A549 (cell line): ENCODE measurements around the gene FBXO7. TPM values are rescaled to one million over a fixed set of nuclear protein-coding genes. Genes with fewer than 3 reads are reported as not detected.

ENCODE experiments used
- ATAC-seq, 2 experiments: fragments of 200-7000 bp in 1 of 2; fragments of >200 bp in 1 of 2; cut with Nextera tagmentation in 1 of 2; cut with Tn5 transposase in 1 of 2; 3 replicates each; pipeline versions ENCODE4 v1.8.0 to v1.9.1; 2018 to 2020; ENCODE audit warnings: mild to moderate bottlenecking in 1 of 2, moderate library complexity in 1 of 2
- CTCF ChIA-PET: fragments of 300-600 bp; sonication (Branson Sonifier 250); formaldehyde crosslinking; extraction: SDS; loops from one replicate; lab custom pipeline; 2021; ENCODE audit warnings: antibody characterized with exemption, inconsistent platforms; lab: Yijun Ruan, JAX
- POLR2A ChIA-PET: fragments of 350-600 bp; formaldehyde crosslinking; extraction: SDS; loops from one replicate; lab custom pipeline; 2021; ENCODE audit warnings: antibody characterized with exemption, inconsistent platforms; lab: Yijun Ruan, JAX
- DNase-seq, 2 experiments: peaks; one replicate each; pipeline versions ENCODE4 v3.0.0 to v3.0.0-alpha.2; 2011 to 2016; ENCODE audit warnings: low read depth in 1 of 2, low spot score in 1 of 2
- FAIRE-seq: peaks from 2 replicates; lab custom pipeline; 2011; peaks lifted over from hg19 to GRCh38; lab: Jason Lieb, UNC
- H3K27ac ChIP-seq, 2 experiments: fragments of >200 bp; sonication (Bioruptor Twin); formaldehyde crosslinking; 3 replicates each; pipeline ENCODE4 v1.5.1; 2016 to 2017
- H3K4me1 ChIP-seq: fragments of >200 bp; sonication (Bioruptor Twin); formaldehyde crosslinking; 3 replicates; pipeline ENCODE4 v1.6.1; 2016
- H3K4me2 ChIP-seq: fragments of >200 bp; sonication (Bioruptor Twin); formaldehyde crosslinking; 3 replicates; pipeline ENCODE4 v1.6.1; 2016
- H3K4me3 ChIP-seq: fragments of >200 bp; sonication (Bioruptor Twin); formaldehyde crosslinking; 3 replicates; pipeline ENCODE4 v1.5.1; 2016
- H3K9me3 ChIP-seq: fragments of >200 bp; sonication (Bioruptor Twin); formaldehyde crosslinking; 3 replicates; pipeline ENCODE4 v1.6.1; 2016
- CEBPB ChIP-seq, 2 experiments: fragments of >200 bp in 1 of 2; sonication (Bioruptor Twin) in 1 of 2; formaldehyde crosslinking in 1 of 2; IDR thresholded peaks; 2 replicates each; pipeline ENCODE4 v1.6.1; 2012 to 2016
- CHD4 ChIP-seq: fragments of 200-600 bp; sonication (generic); IDR thresholded peaks from 2 replicates; pipeline ENCODE4 v1.6.1; 2016; ENCODE audit warnings: antibody characterized with exemption, mild to moderate bottlenecking, borderline replicate concordance
- ESRRA ChIP-seq: fragments of 150-350 bp; IDR thresholded peaks from 2 replicates; pipeline ENCODE4 v1.6.1; 2014; ENCODE audit warnings: mild to moderate bottlenecking, low read length, borderline replicate concordance
- FOXS1 ChIP-seq: fragments of 250-450 bp; sonication (Bioruptor Pico); IDR thresholded peaks from 2 replicates; pipeline ENCODE4 v1.5.0; 2020; ENCODE audit warnings: mild to moderate bottlenecking, moderate library complexity
- GATA3 ChIP-seq: IDR thresholded peaks from 2 replicates; pipeline ENCODE4 v1.6.1; 2012; ENCODE audit warnings: borderline replicate concordance
- MAFK ChIP-seq: fragments of 450-650 bp; IDR thresholded peaks from 2 replicates; pipeline ENCODE4 v1.6.1; 2014; ENCODE audit not compliant: partially characterized antibody
- MAZ ChIP-seq: fragments of 150-350 bp; IDR thresholded peaks from 2 replicates; pipeline ENCODE4 v1.6.1; 2014; ENCODE audit warnings: antibody characterized with exemption, low read depth, low read length, borderline replicate concordance
- NPAS2 ChIP-seq: fragments of 250-450 bp; sonication (Bioruptor Pico); IDR thresholded peaks from 2 replicates; pipeline ENCODE4 v1.8.0; 2022; ENCODE audit warnings: mild to moderate bottlenecking, moderate library complexity, borderline replicate concordance
- NR3C1 ChIP-seq: fragments of >200 bp; sonication (Bioruptor Twin); formaldehyde crosslinking; IDR thresholded peaks from 3 replicates; pipeline ENCODE4 v1.6.1; 2017
- PHF8 ChIP-seq: fragments of 200-600 bp; sonication (generic); IDR thresholded peaks from 2 replicates; pipeline ENCODE4 v1.6.1; 2016; ENCODE audit warnings: low read depth, mild to moderate bottlenecking, antibody characterized with exemption, moderate library complexity, borderline replicate concordance
- POLR2A ChIP-seq: IDR thresholded peaks from 2 replicates; pipeline ENCODE4 v1.6.1; 2012; ENCODE audit warnings: mild to moderate bottlenecking, low read length
- RCOR1 ChIP-seq: fragments of 150-350 bp; IDR thresholded peaks from 2 replicates; pipeline ENCODE4 v1.6.1; 2014; ENCODE audit warnings: antibody characterized with exemption, low read length, low read depth
- RNF2 ChIP-seq: fragments of 200-600 bp; sonication (generic); IDR thresholded peaks from 2 replicates; pipeline ENCODE4 v1.6.1; 2016; ENCODE audit warnings: low read depth, mild to moderate bottlenecking, antibody characterized with exemption, moderate library complexity, borderline replicate concordance
- SMC3 ChIP-seq: fragments of >200 bp; sonication (Bioruptor Twin); formaldehyde crosslinking; IDR thresholded peaks from 3 replicates; pipeline ENCODE4 v1.6.1; 2018; ENCODE audit warnings: inconsistent platforms
- USF2 ChIP-seq: fragments of 450-650 bp; IDR thresholded peaks from 2 replicates; pipeline ENCODE4 v1.6.1; 2014; ENCODE audit warnings: antibody characterized with exemption
- ZC3H11A ChIP-seq: fragments of 450-650 bp; IDR thresholded peaks from 2 replicates; pipeline ENCODE4 v1.6.1; 2014; ENCODE audit warnings: antibody characterized with exemption, mild to moderate bottlenecking
- ZNF302 ChIP-seq: fragments of 250-450 bp; sonication (Bioruptor Pico); IDR thresholded peaks from 2 replicates; pipeline ENCODE4 v1.9.0; 2021; ENCODE audit warnings: inconsistent platforms, mild to moderate bottlenecking, moderate library complexity
- WGBS: methylation state at CpG from one replicate; pipeline ENCODE4 v1.1.6; 2017; ENCODE audit errors: missing lambda C conversion rate; 5-methylcytosine and 5-hydroxymethylcytosine counted together
- polyA plus RNA-seq, 4 experiments: library from polyadenylated mRNA; depleted of rRNA in 3 of 4; stranded (reverse); fragments of >200 nt; fragmentation: RNase III in 1 of 4; extraction: RNeasy Plus Mini Kit Qiagen cat#74134 plus additional on column Dnase treatment in 1 of 4; gene quantifications; 2 replicates in 3 of 4; 3 replicates in 1 of 4; pipeline ENCODE4 v1.2.3, GENCODE V29; 2011 to 2017
- TF ChIP-seq, protein P1 (sequence below): fragments of 250-450 bp; sonication (Bioruptor Pico); IDR thresholded peaks from 2 replicates; pipeline ENCODE4 v1.5.0; 2021; ENCODE audit warnings: mild to moderate bottlenecking, moderate library complexity, borderline replicate concordance
- TF ChIP-seq, protein P2 (sequence below): fragments of 150-350 bp; IDR thresholded peaks from 2 replicates; pipeline ENCODE4 v1.6.1; 2014; ENCODE audit warnings: low read depth, mild to moderate bottlenecking, low read length
- TF ChIP-seq, protein P3 (sequence below): fragments of 250-450 bp; sonication (Bioruptor Pico); IDR thresholded peaks from 2 replicates; pipeline ENCODE4 v1.5.0; 2020; ENCODE audit warnings: low read depth, mild to moderate bottlenecking, moderate library complexity

The FBXO7 gene
- polyA plus RNA-seq, 2 of the 4 experiments (the other 2 are of a cell fraction) = 58.0 to 131 TPM

- Histone ChIP-seq H3K4me1 (no peaks in the 10 kb centered on the region), H3K4me3 (no peak overlapping the region), H3K27ac (no peak overlapping the region), H3K4me2 (no peak overlapping the region), H3K9me3 (no peaks in the 10 kb centered on the region)
- ChIA-PET CTCF (interaction anchor here (1.3 kb wide), 1 partner anchor 14 kb away, joined by 3 read pairs; no protein-coding TSS in a partner anchor), POLR2A (no interaction called here)
- DNase-seq (no peak), FAIRE-seq (no peak), ATAC-seq (no peak)
- 86% methylated on average over 3 of the region's 3 CpGs for WGBS
- no peak for TF ChIP-seq ZNF302 (CRISPR knock-in tag)
- TF ChIP-seq SMC3 = no peak
Observed at GRCh38 chr22:32499666-32500065, 25.1 kb downstream of the FBXO7 start.

DNA sequence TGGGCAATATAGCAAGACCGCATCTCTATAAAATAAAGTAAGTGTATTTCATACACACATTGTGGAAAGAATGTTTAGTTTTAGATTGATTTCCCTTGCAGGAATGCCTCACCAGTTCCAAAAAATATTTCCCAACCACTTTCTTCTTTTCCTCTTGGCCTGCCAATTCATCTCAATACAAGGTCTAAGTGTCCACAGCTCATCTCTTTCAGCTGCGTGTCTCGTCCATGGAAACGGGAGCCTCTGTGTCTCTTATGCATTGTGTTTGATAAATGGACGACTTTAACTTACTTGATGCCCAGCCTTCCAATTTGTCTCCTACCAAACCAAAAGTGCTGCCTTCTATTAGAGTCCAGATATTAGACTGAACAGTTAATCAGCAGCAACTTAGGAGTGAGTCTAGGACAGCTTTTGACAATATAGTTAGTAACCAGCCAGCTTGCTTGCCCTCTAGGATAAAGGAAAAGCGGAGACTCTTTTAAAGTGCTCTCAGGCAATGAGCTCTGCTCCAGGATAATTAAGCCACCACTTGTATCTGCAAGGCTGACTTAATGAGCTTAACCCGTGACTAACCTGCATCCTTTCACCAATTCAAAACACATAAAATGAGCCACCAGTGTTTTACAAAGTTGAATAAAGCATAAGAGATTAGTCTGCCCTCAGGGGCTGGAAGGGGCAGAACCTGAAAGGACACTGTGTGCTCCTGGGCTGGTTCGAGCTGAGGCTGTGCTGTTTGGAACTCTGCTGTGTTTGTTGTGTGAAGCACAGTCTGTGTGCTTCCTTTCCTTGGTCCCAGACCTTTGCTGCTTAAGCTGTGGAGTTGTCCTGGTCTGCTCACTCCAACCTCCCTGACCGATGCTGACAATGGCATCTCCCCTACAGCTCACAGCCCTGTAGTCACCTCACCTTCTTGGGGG, 27.5 kb downstream of the FBXO7 start:
- H3K4me1 ChIP-seq = no peaks in the 10 kb centered on the region
- H3K9me3 ChIP-seq = no peaks in the 10 kb centered on the region
- ChIA-PET CTCF (no interaction called here), POLR2A (no interaction called here)
- no peak overlapping the region for H3K4me3 ChIP-seq
- ATAC-seq (peak; percentile 52 to 59; a peak in 5 of 6 replicates), DNase-seq (no peak), FAIRE-seq (no peak)
- 79% methylated on average over 9 of the region's 9 CpGs for WGBS
- H3K4me2 ChIP-seq = no peak overlapping the region
- H3K27ac ChIP-seq = no peak overlapping the region
- TF ChIP-seq FOXS1 (CRISPR knock-in tag) (no peak), ESRRA (no peak), CEBPB (IDR thresholded peaks at IDR 0.05) (no peak), MAZ (no peak), MAFK (no peak), CHD4 (no peak), USF2 (no peak), NPAS2 (CRISPR knock-in tag) (no peak), NR3C1 (no peak), ZC3H11A (no peak), PHF8 (no peak), POLR2A (no peak), RNF2 (no peak), GATA3 (no peak), RCOR1 (no peak)
- TF ChIP-seq, protein P1, sequence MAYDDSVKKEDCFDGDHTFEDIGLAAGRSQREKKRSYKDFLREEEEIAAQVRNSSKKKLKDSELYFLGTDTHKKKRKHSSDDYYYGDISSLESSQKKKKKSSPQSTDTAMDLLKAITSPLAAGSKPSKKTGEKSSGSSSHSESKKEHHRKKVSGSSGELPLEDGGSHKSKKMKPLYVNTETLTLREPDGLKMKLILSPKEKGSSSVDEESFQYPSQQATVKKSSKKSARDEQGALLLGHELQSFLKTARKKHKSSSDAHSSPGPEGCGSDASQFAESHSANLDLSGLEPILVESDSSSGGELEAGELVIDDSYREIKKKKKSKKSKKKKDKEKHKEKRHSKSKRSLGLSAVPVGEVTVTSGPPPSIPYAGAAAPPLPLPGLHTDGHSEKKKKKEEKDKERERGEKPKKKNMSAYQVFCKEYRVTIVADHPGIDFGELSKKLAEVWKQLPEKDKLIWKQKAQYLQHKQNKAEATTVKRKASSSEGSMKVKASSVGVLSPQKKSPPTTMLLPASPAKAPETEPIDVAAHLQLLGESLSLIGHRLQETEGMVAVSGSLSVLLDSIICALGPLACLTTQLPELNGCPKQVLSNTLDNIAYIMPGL = no peak
- TF ChIP-seq, protein P2, sequence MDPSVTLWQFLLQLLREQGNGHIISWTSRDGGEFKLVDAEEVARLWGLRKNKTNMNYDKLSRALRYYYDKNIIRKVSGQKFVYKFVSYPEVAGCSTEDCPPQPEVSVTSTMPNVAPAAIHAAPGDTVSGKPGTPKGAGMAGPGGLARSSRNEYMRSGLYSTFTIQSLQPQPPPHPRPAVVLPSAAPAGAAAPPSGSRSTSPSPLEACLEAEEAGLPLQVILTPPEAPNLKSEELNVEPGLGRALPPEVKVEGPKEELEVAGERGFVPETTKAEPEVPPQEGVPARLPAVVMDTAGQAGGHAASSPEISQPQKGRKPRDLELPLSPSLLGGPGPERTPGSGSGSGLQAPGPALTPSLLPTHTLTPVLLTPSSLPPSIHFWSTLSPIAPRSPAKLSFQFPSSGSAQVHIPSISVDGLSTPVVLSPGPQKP = no peak
- TF ChIP-seq, protein P3, sequence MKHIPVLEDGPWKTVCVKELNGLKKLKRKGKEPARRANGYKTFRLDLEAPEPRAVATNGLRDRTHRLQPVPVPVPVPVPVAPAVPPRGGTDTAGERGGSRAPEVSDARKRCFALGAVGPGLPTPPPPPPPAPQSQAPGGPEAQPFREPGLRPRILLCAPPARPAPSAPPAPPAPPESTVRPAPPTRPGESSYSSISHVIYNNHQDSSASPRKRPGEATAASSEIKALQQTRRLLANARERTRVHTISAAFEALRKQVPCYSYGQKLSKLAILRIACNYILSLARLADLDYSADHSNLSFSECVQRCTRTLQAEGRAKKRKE = no peak
